Ovary (tissue), 9 donors: ENCODE results near the gene B2M. TPM values are rescaled to one million over a fixed set of nuclear protein-coding genes. Genes with fewer than 3 reads are reported as not detected.
"Not testable (repeated sequence)": the region's sequence is repeated elsewhere in the genome, so short reads cannot be mapped to it uniquely, and the experiment has no call there.

ENCODE experiments used
- DNase-seq, 5 donors: peaks; one replicate each; pipeline ENCODE4 v3.0.0-alpha.2; 2019 to 2020
- H3K27ac ChIP-seq, 2 donors: fragments of 200-600 bp; one replicate each; pipeline versions ENCODE4 v1.5.1 to v1.8.0; 2019 to 2022
- H3K27me3 ChIP-seq: fragments of 200-600 bp; one replicate; pipeline ENCODE4 v1.8.0; 2022
- H3K36me3 ChIP-seq: fragments of 200-600 bp; sonication (generic); one replicate; pipeline ENCODE4 v1.5.1; 2019
- H3K4me1 ChIP-seq: one replicate; pipeline ENCODE4 v1.8.1; 2013; ENCODE audit warnings: mild to moderate bottlenecking, moderate library complexity; ENCODE audit not compliant: insufficient read depth
- H3K4me3 ChIP-seq: fragments of 200-600 bp; sonication (generic); one replicate; pipeline ENCODE4 v1.5.1; 2017
- H3K9me3 ChIP-seq, 2 donors: fragments of 200-600 bp in 1 of 2; sonication (generic) in 1 of 2; one replicate each; pipeline versions ENCODE4 v1.5.1 to v1.8.1; 2013 to 2019; ENCODE audit warnings: mild to moderate bottlenecking in 1 of 2, moderate library complexity in 1 of 2
- EP300 ChIP-seq: sonication (generic); formaldehyde crosslinking; IDR thresholded peaks from one replicate; pipeline ENCODE4 v1.6.1; 2017; ENCODE audit warnings: antibody characterized with exemption
- POLR2A ChIP-seq: fragments of 450-650 bp; IDR thresholded peaks from one replicate; pipeline ENCODE4 v1.6.1; 2017; ENCODE audit warnings: antibody characterized with exemption, mild to moderate bottlenecking, moderate library complexity
- WGBS, 3 donors: extraction: QIAGEN DNeasy Blood & Tissue Kit in 1 of 3; methylation state at CpG; one replicate each; pipeline versions ENCODE4 v1.1.5 to v1.1.7; 2013 to 2017; 5-methylcytosine and 5-hydroxymethylcytosine counted together
- intact Hi-C, 4 donors: fragments of 100-400 bp; cut with DNase I; formaldehyde crosslinking; loops; one replicate each; pipeline versions ENCODE4 v1.11.0 to v1.15.1; 2022 to 2023
- polyA plus RNA-seq, 2 donors: library from polyadenylated mRNA; stranded (reverse); fragments of 200-250 nt in 1 of 2; fragments of 350-450 nt in 1 of 2; fragmentation: Illumina TruSeq in 1 of 2; extraction: RNeasy Lipid Tissue Mini Kit (QIAGEN cat#74804) in 1 of 2; gene quantifications; one replicate each; pipeline ENCODE4 v1.2.3, GENCODE V29; 2013 to 2014
- total RNA-seq, 7 donors: library from RNA; depleted of rRNA in 2 of 7; stranded (reverse); fragments of >200 nt in 2 of 7; fragmentation: NEBNext Ultra II Directional in 3 of 7; extraction: Animal tissue kit (Norgen Biotek cat#: 25700) in 3 of 7; gene quantifications; one replicate each; pipeline versions ENCODE4 v1.1.0 to v1.2.4, GENCODE V29; 2016 to 2023
- TF ChIP-seq, protein P1 (sequence below), 3 donors: fragments of 450-650 bp in 2 of 3; fragments of 200-600 bp in 1 of 3; IDR thresholded peaks; one replicate each; pipeline versions ENCODE4 v1.5.1 to v1.8.0; 2016 to 2022; ENCODE audit warnings: antibody characterized with exemption in 3 of 3, mild to moderate bottlenecking in 1 of 3
- donor health status: DM: no; HTN: no; CAD: no; lungs with moderate emphysema.
- donor health status: DM: no; HTN: no; CAD: no.
- donor health status: Bipolar disorder and iron deficiency.
- donor health status: DM: yes; HTN: yes; CAD: no.
- donor health status: DM: no; HTN: no; CAD: no.
- donor health status: DM: yes; HTN: yes; CAD: no.

The B2M gene
- total and polyA plus RNA-seq, 9 donors, result 827 to 6,504 (median 1,371) TPM

GRCh38 chr15:44670087-44670950 lies 41.0 kb upstream of the B2M start:
- no peak for TF ChIP-seq POLR2A
- no peaks in the 10 kb centered on the region for H3K36me3 ChIP-seq
- intact Hi-C loops, result no loop called here
- no peaks in the 10 kb centered on the region for H3K27me3 ChIP-seq
- H3K9me3 ChIP-seq, result no peaks in the 10 kb centered on the region
- no peak overlapping the region for H3K4me3 ChIP-seq
- WGBS, 3 donors, result 79 to 83% (median 80%) methylated on average over 6 of the region's 6 CpGs
- H3K27ac ChIP-seq, result no peak overlapping the region
- no peaks in the 10 kb centered on the region for H3K4me1 ChIP-seq
- no peak for DNase-seq

- TF ChIP-seq, protein P1, sequence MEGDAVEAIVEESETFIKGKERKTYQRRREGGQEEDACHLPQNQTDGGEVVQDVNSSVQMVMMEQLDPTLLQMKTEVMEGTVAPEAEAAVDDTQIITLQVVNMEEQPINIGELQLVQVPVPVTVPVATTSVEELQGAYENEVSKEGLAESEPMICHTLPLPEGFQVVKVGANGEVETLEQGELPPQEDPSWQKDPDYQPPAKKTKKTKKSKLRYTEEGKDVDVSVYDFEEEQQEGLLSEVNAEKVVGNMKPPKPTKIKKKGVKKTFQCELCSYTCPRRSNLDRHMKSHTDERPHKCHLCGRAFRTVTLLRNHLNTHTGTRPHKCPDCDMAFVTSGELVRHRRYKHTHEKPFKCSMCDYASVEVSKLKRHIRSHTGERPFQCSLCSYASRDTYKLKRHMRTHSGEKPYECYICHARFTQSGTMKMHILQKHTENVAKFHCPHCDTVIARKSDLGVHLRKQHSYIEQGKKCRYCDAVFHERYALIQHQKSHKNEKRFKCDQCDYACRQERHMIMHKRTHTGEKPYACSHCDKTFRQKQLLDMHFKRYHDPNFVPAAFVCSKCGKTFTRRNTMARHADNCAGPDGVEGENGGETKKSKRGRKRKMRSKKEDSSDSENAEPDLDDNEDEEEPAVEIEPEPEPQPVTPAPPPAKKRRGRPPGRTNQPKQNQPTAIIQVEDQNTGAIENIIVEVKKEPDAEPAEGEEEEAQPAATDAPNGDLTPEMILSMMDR (IDR thresholded peaks at IDR 0.05), result no peak
- TF ChIP-seq EP300, result no peak
- TF ChIP-seq POLR2A, result no peak
- H3K4me1 ChIP-seq, result no peaks in the 10 kb centered on the region
- no peaks in the 10 kb centered on the region for H3K36me3 ChIP-seq
- intact Hi-C loops, result no loop called here
- H3K4me3 ChIP-seq, result no peak overlapping the region
- no peak overlapping the region for H3K27ac ChIP-seq
- no peaks in the 10 kb centered on the region for H3K9me3 ChIP-seq
- no peaks in the 10 kb centered on the region for H3K27me3 ChIP-seq
- 87 to 94% (median 94%) methylated on average over 2 of the region's 2 CpGs for WGBS, 3 donors
- no peak for DNase-seq
These were observed 37.7 kb upstream of the B2M start for GRCh38 chr15:44673639-44674038.

- intact Hi-C loops, result no loop called here
- Histone ChIP-seq H3K36me3 (no peaks in the 10 kb centered on the region), H3K4me3 (no peak overlapping the region), H3K9me3 (no peaks in the 10 kb centered on the region), H3K27me3 (no peaks in the 10 kb centered on the region), H3K4me1 (no peaks in the 10 kb centered on the region), H3K27ac (no peak overlapping the region)
- TF ChIP-seq, protein P1 (IDR thresholded peaks at IDR 0.05), result no peak
- TF ChIP-seq POLR2A (no peak), EP300 (no peak)
- no peak for DNase-seq
- 80 to 81% (median 81%) methylated on average over 5 of the region's 5 CpGs for WGBS, 3 donors
These were observed 35.4 kb upstream of the B2M start for GRCh38 chr15:44675911-44676310.

DNA sequence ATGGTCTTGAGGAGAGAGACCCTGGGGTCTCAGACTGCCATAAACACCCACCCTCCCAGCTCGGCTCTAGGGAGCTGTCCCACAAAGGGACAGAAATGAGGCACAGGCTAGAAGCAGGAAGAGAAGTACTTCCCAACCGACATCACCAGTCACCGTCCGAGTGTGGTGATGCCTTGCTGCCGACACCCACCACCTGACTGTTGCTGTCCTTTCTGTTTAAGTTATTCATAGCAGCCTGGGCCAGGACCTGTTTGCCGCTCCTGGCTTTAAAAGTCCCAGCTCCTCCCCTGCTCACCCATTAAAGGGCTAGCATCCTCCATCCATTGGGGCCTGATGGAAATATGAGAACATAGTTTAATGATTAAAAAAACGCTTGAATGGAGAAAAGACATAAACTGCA lies 34.6 kb upstream of the B2M start:
- Histone ChIP-seq H3K36me3 (no peaks in the 10 kb centered on the region), H3K27ac (no peak overlapping the region), H3K9me3 (no peaks in the 10 kb centered on the region), H3K27me3 (no peaks in the 10 kb centered on the region), H3K4me1 (no peaks in the 10 kb centered on the region), H3K4me3 (no peak overlapping the region)
- intact Hi-C loops, result no loop called here
- no peak for DNase-seq
- WGBS, 3 donors, result 52 to 57% (median 54%) methylated on average over 7 of the region's 7 CpGs
- TF ChIP-seq, protein P1 (IDR thresholded peaks at IDR 0.05), result no peak
- TF ChIP-seq EP300, result no peak
- TF ChIP-seq POLR2A, result no peak

DNA sequence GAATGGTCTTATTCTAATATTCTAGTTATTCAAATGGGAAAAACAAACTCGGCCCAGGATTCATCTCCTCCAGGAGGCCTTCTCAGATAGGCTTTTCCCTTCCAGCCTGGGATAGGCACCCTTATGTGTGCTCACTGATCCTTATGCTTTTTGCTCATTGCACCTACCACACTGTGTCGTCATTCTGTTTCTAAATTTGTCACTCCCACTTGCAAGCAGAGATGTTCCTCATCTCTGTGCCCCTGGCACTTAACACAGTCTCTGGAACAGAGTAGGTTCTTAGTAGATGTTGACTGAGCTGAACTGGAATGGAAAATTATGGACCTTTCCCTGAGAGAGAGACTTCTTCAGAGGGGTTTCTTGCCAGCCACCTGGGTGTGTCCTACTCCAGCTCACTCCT lies 29.1 kb upstream of the B2M start:
- Histone ChIP-seq H3K4me1 (no peaks in the 10 kb centered on the region), H3K9me3 (no peaks in the 10 kb centered on the region), H3K4me3 (no peak overlapping the region), H3K36me3 (no peaks in the 10 kb centered on the region), H3K27me3 (no peaks in the 10 kb centered on the region), H3K27ac (no peak overlapping the region)
- TF ChIP-seq EP300, result no peak
- TF ChIP-seq, protein P1 (IDR thresholded peaks at IDR 0.05), result no peak
- TF ChIP-seq POLR2A, result no peak
- 75 to 79% (median 78%) methylated on average over 2 of the region's 2 CpGs for WGBS, 3 donors
- intact Hi-C loops, result no loop called here
- no peak for DNase-seq

- H3K4me3 ChIP-seq, H3K9me3 ChIP-seq, H3K4me1 ChIP-seq, H3K36me3 ChIP-seq, H3K27ac ChIP-seq, intact Hi-C loops, H3K27me3 ChIP-seq, DNase-seq: not testable (repeated sequence)
- WGBS, 3 donors, result 41 to 44% (median 43%) methylated on average over 8 of the region's 8 CpGs
These were observed 28.3 kb upstream of the B2M start for GRCh38 chr15:44682809-44683682.

DNA sequence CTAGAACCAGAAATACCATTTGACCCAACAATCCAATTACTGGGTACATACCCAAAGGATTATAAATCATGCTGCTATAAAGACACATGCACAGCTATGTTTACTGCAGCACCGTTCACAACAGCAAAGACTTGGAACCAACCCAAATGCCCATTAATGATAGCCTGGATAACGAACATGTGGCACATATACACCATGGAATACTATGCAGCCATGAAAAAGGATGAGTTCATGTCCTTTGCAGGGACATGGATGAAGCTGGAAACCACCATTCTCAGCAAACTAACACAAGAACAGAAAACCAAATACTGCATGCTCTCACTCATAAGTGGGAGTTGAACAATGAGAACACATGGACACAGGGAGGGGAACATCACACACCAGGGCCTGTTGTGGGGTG lies 22.0 kb upstream of the B2M start:
- H3K27me3 ChIP-seq, intact Hi-C loops, H3K27ac ChIP-seq, DNase-seq, H3K9me3 ChIP-seq, H3K36me3 ChIP-seq, H3K4me3 ChIP-seq, H3K4me1 ChIP-seq: not testable (repeated sequence)
- 71 to 79% (median 78%) methylated on average over 2 of the region's 2 CpGs for WGBS, 3 donors
